Mesothelial cell of epicardium (in vitro differentiated cells): Measurements from ENCODE around the gene SCAMP2. TPM values are rescaled to one million over a fixed set of nuclear protein-coding genes. Genes with fewer than 3 reads are reported as not detected.

Experiments
- DNase-seq, 2 experiments: peaks; one replicate each; pipeline ENCODE4 v3.0.0; 2021; ENCODE audit warnings: low spot score in 2 of 2; ENCODE audit not compliant: unreplicated experiment in 2 of 2
- H3K27ac Mint-ChIP-seq: 2 replicates; pipeline ENCODE4 v1.8.0; 2021; ENCODE audit warnings: mixed read lengths
- H3K27me3 Mint-ChIP-seq: 2 replicates; pipeline ENCODE4 v1.8.0; 2021; ENCODE audit warnings: low read depth, mixed read lengths
- H3K36me3 Mint-ChIP-seq: 2 replicates; pipeline ENCODE4 v1.8.0; 2021; ENCODE audit warnings: mixed read lengths
- H3K4me1 Mint-ChIP-seq: 2 replicates; pipeline ENCODE4 v1.8.0; 2021; ENCODE audit warnings: mixed read lengths
- H3K4me3 Mint-ChIP-seq: 2 replicates; pipeline ENCODE4 v1.8.0; 2021; ENCODE audit warnings: mild to moderate bottlenecking, moderate library complexity, mixed read lengths
- H3K9me3 Mint-ChIP-seq: 2 replicates; pipeline ENCODE4 v1.8.0; 2021; ENCODE audit warnings: mixed read lengths
- total RNA-seq: library from RNA; stranded (reverse); gene quantifications from 3 replicates; pipeline ENCODE4 v1.2.1, GENCODE V29; 2021
- TF ChIP-seq, protein P1 (sequence below): fragments of 200-600 bp; sonication (generic); IDR thresholded peaks from one replicate; pipeline ENCODE4 v1.5.0; 2021; ENCODE audit warnings: antibody characterized with exemption; ENCODE audit not compliant: unreplicated experiment

SCAMP2 gene
- total RNA-seq, 1 donor from 2014 or later, result 45.6 TPM

DNA sequence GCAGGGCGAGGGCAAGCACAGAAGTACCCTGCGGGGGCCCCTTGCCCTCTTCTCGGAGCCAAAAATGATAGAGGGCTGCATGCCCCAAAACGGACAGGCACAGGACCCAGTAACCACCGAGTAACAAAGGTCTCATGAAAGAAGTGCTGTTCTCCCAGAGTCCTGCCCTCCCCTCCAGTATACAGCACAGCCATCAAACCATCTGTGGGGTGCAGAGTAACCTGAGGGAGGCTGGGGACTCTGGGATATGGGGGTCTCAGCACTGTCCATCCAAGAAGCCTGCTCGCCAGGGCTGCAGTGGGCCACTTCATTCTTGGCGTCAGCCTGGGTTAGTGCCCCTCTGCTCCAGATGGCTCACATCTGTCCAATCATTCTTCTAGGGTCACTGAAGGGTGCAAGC lies 36.3 kb downstream of the SCAMP2 start:
- Mint-ChIP-seq H3K27me3 (no peaks in the 10 kb centered on the region), H3K9me3 (no peaks in the 10 kb centered on the region), H3K4me3 (no peak overlapping the region), H3K36me3 (no peaks in the 10 kb centered on the region), H3K4me1 (peaks cover 4% of the 10 kb centered on the region), H3K27ac (no peak overlapping the region)
- TF ChIP-seq, protein P1, sequence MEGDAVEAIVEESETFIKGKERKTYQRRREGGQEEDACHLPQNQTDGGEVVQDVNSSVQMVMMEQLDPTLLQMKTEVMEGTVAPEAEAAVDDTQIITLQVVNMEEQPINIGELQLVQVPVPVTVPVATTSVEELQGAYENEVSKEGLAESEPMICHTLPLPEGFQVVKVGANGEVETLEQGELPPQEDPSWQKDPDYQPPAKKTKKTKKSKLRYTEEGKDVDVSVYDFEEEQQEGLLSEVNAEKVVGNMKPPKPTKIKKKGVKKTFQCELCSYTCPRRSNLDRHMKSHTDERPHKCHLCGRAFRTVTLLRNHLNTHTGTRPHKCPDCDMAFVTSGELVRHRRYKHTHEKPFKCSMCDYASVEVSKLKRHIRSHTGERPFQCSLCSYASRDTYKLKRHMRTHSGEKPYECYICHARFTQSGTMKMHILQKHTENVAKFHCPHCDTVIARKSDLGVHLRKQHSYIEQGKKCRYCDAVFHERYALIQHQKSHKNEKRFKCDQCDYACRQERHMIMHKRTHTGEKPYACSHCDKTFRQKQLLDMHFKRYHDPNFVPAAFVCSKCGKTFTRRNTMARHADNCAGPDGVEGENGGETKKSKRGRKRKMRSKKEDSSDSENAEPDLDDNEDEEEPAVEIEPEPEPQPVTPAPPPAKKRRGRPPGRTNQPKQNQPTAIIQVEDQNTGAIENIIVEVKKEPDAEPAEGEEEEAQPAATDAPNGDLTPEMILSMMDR, result no peak
- DNase-seq, result no peak

DNA sequence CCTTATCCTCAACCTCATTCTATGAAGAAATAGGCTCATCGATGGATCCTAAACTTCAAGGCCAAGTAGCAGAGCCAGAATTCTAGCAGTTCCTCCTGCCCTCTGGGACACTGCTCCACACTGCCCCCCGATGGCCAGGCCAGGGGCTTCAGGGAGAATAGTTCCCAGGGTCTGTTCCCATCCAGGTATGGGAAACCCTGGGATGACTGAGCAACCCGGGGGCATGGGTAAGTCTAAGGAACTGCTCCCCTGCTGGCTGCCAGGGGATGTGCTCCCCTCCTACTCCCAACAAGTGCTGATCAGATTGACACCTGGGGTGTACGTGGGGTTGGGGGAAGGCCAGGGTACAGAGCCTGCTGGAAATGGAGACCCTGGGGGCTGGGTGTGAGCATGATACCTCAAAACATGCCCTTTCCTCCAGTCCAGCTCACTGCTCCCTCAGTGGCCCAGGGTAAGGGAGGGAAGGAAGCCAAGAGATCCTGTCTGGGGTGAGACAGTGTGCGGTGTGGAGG lies 37.8 kb downstream of the SCAMP2 start:
- Mint-ChIP-seq H3K27ac (no peak overlapping the region), H3K36me3 (no peaks in the 10 kb centered on the region), H3K9me3 (no peaks in the 10 kb centered on the region), H3K4me3 (no peak overlapping the region), H3K4me1 (no peaks in the 10 kb centered on the region), H3K27me3 (peaks cover 9% of the 10 kb centered on the region)
- DNase-seq, result peak in 1 of 2 experiments; percentile 68
- TF ChIP-seq, protein P1, result peak; percentile 69

DNA sequence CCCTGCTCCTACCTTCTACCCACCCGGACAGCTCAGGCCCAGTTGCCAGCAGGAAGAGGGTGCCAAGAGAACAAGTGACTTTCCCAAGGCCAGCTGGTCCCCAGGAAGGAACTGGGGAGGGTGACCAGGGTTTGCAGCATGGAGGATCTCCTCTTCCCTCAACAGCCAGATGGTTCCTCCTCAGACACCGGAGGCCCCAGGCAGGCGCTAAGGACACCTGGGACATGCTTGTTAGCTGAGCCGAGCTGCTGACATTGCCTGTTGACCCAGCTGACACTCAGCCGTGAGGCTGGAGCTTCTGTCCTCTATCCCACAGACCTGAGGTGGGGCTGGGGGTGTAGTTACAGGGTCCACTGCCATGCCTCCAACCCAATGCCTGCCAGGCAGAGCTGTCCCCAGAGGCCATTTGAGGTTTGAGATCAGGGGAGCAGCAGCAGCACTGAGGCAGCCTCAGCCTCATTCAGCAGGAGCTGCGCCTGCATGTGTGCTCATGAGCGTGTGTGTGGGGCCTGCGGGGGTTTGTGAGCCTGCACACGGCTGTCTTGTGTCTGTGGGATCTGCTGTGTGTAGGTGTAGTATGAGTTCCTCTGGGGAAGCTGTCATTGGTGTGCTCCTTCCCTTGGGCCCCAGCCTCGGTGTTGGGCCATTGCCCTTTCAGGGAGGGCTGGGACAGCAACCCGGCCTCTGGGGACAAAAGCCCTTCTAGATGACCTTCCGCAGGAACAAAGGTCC lies 39.6 kb downstream of the SCAMP2 start:
- no peaks in the 10 kb centered on the region for H3K4me1 Mint-ChIP-seq
- H3K4me3 Mint-ChIP-seq, result no peak overlapping the region
- TF ChIP-seq, protein P1, result no peak
- H3K27me3 Mint-ChIP-seq, result peaks cover 22% of the 10 kb centered on the region
- no peaks in the 10 kb centered on the region for H3K9me3 Mint-ChIP-seq
- H3K27ac Mint-ChIP-seq, result no peak overlapping the region
- H3K36me3 Mint-ChIP-seq, result no peaks in the 10 kb centered on the region
- no peak for DNase-seq

DNA sequence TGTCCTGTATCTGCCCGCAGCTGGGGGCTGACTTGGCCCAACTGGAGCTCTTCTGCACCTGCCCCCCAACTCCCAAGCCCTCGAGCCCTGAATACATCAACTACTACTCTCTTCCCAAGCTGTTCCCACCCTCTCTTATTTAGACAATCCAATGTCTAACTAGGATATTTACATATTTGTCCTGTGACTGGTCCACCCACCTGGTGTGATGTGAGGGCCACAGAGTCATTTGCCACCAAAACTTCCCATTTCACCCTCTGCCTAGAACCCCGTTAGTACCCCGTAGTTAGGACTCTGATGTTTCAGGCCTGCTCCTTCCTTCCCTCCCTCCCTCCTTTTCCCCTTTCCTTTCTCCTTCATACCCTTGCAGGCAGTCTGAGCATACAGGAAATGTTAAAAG lies 40.3 kb downstream of the SCAMP2 start:
- Mint-ChIP-seq H3K4me1 (no peaks in the 10 kb centered on the region), H3K9me3 (no peaks in the 10 kb centered on the region), H3K27ac (no peak overlapping the region), H3K4me3 (no peak overlapping the region), H3K27me3 (peaks cover 29% of the 10 kb centered on the region), H3K36me3 (no peaks in the 10 kb centered on the region)
- TF ChIP-seq, protein P1, result no peak
- no peak for DNase-seq

DNA sequence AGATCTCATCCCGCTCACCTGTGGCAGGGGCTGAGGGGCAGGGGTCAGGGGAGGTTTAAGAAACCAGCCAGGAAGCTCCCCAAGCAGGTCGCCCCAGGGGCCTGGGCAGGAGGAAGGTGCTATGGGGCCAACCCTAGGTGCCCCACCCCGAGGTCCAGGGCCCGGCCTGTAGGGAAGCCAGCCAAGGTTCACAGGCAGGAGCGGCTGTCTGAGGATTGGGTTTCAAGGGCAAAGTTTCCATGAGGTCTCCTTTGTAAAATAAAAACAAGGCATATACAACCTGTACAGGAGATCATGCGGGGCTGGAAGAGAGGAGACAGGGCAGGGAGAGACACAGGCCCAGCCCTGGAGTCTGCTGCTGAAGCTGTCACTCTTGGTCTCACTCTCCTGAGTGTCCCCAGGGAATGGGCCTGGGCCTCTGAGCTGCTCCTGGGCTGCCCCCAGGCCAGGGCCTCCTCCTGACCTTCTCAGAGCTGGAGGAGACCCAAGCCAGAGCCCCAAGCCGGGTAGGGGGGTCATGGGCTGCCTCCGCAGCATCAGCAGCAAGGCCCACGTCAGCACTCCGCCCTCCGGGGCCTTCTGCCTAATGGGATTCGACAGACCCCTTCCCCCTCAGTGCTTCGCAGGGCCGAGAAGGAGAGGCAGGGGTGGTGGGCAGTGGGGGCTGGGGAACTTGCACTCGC lies 41.2 kb downstream of the SCAMP2 start:
- no peaks in the 10 kb centered on the region for H3K9me3 Mint-ChIP-seq
- H3K4me1 Mint-ChIP-seq, result no peaks in the 10 kb centered on the region
- DNase-seq, result no peak
- TF ChIP-seq, protein P1, result no peak
- no peaks in the 10 kb centered on the region for H3K36me3 Mint-ChIP-seq
- H3K4me3 Mint-ChIP-seq, result no peak overlapping the region
- H3K27ac Mint-ChIP-seq, result no peak overlapping the region
- peaks cover 38% of the 10 kb centered on the region for H3K27me3 Mint-ChIP-seq
